ENCODE data around the gene S100Z.
"Not testable (repeated sequence)": the region's sequence is repeated elsewhere in the genome, so short reads cannot be mapped to it uniquely, and the experiment has no call there.

Gene S100Z

GRCh38 chr5:76849419-76850291 is at the start of gene S100Z:
Gene S100Z, plus strand, starts transcription at chr5:76850014. Its CDS starts 25,346 bp downstream, at chr5:76875360.
- DNase-seq, result peak; percentile 19

- DNase-seq, result no peak
Measured at GRCh38 chr5:76800579-76800978, 49.2 kb upstream of the S100Z start.

DNA sequence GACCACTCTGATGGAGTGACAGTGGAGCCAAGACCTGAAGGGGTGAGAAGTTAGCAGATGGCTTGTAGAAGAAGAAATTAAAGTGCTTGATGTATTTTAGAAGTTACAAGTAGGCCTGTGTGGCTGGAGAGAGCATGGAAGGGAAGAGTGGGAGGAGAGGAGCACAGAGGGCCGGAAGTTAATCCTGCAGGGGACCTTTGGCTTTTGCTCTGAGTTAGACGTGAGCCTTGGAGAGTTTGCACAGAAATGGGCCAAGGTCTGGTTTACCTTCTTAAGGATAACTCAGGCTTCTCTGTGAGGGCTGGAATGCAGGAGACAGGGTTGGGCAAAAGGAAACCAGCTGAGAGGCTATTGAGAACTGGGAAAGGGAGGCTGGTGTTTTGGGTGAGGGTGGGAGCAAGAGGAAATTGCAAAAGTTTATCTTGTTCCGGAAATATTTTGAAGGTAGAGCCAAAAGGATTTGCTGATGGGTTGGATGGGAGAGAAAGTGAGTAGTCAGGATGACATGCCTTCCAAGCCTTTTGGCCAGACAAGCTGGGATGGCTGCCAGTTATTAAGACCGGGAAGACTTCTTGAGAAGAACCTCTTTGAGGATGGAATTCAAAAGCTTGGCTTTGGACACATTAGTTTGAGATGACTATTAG is 48.5 kb upstream of the S100Z start:
- no peak for DNase-seq

GRCh38 chr5:76801803-76802195 is 48.0 kb upstream of the S100Z start:
- no peak for DNase-seq

DNA sequence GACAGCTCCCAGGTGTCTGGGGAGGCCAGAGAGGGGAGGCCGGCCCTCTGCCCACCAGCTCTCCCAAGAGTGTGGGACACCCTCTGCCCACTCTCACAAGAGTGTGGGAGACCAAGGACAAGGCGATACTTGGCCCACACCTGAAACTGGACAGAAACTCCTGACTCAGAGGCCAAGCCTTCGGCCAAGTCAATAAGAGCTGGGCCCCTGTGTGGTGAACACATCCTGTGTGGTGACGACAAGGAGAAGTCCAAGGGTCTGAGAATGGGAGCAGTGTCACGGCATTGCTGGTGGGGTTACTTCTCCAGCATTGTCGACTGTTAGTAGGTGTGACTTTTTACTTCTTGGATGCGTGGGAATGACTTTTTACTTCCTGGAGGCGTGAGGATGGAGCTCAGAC is 45.5 kb upstream of the S100Z start:
- no peak for DNase-seq

DNA sequence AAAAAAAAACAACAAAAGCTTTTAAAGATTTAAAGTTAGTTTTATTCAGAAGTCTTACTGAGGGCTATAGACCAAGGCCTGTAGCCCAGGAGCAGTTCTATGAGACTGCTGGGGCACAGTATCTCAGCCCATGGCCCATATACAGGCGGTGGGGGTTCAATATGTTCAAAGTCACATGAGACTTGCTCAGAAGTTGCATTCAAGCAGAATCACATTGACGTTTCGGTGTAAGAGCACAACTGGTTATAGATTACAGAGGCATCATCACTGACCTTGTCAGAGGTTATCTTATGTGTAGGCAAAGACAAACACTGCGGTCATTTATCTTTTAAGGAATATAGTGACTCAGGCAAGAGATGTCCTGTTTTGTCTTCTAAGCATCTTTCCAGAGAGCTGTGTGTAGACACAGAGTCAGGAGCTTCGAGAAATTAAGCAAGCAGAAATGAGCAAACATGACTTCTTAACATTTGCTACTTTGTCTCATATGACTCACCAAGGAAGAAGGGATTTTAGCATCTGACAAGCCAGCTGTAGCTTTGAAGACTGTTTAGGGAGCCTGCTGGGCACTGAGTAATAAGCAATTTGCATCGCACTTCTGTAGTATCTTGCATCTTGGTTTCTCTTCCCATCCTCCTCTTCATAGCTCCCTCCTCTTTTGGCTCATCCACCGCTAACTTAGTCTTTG is 43.9 kb upstream of the S100Z start:
- no peak for DNase-seq

GRCh38 chr5:76807296-76807695 is 42.5 kb upstream of the S100Z start:
- no peak for DNase-seq

GRCh38 chr5:76808141-76808691 is 41.6 kb upstream of the S100Z start:
- DNase-seq, result no peak

- no peak for DNase-seq
Measured at GRCh38 chr5:76809141-76809540, 40.7 kb upstream of the S100Z start.

- no peak for DNase-seq
Measured at GRCh38 chr5:76810236-76810635, 39.6 kb upstream of the S100Z start.

DNA sequence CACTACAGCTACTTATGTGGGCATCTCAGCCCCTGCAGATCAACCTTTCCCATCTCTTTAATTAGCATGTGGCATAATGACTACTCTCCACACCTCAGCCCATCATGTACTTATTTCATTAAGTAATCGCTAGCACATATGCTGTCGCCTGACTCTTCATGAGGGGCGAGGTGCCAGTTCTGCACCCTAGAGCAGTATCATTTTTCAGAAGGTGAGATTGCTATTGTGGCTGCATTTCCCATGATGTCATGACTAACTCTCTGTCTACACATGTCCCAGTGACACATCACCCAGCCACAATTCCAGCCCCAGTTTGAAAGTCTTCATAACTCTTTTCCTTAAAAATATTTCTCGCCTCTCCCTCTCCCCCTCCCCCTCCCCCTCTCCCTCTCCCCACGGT is 38.6 kb upstream of the S100Z start:
- DNase-seq, result no peak

GRCh38 chr5:76812209-76812608 is 37.6 kb upstream of the S100Z start:
- not testable (repeated sequence) for DNase-seq

DNA sequence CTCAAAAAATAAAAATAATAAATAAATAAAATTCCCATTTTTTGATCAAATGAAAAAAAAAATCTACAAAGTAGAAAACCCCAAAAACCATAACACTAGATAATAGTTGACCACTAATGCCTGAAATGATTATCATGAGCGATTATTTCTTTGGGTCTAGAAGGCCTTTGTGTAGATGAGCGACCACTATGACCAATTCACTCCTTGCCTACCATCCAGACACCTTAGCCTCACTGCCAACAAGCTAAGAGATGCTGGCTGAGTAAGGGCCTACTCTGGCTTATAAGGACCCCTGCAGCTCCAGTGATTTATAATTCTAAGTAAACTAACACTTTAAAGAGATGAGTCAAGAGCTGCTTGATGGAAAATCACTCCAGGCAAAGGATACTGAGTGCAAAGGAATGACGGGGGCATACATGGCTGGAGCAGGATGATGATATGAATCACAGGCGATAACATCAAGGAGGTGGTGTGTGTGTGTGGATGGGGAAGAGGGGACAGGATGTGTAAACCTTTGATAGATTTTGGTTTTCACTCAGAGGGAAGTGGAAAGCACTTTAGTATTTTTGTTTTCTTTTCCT is 35.7 kb upstream of the S100Z start:
- DNase-seq, result no peak

- DNase-seq, result no peak
Measured at GRCh38 chr5:76816110-76816831, 33.5 kb upstream of the S100Z start.

DNA sequence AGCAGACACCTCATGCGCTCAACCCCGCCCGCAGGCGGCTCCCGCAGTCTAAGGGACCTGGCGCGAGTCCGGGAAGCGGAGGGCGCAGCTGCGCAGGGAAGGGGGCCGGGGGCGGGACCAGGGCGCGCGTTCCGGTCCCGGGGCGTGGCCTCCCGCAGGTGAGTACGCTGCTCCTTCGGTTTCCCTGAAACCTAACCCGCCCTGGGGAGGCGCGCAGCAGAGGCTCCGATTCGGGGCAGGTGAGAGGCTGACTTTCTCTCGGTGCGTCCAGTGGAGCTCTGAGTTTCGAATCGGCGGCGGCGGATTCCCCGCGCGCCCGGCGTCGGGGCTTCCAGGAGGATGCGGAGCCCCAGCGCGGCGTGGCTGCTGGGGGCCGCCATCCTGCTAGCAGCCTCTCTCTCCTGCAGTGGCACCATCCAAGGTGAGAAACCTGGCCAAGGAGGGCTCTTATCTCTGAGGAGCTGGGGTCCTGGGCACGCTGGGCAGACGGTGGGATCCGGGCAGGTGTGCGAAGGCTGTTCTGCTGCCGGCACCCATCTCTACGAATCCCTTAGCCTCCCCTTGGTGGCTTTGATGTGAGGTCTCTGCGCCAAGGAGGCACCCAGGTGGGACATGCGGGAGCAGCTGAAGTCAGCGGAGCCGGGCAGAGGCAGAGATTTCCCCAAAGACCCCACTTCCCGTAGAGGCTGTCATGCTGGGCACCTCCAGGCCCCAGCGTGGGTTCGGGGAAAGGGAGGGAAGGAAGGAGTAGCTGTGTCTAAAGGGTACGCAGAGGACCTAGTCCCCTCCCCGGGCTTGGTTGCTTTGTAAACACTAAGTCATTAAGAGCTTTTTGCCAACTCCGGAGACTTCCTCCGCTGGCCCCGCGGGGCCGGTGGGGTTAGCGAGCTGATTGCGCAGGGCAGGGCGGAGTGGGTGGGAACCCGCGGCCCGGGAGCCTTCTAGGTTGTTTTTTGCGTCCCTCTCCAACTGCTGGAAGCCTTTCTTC is 30.7 kb upstream of the S100Z start, which contains the start of gene F2RL1:
Gene F2RL1, plus strand, starts transcription at position 187 of the 988 bp plus-strand sequence. Its CDS starts 153 bp downstream, at position 340.
- DNase-seq, result peak; percentile 60

GRCh38 chr5:76819851-76820525 is 29.8 kb upstream of the S100Z start:
- no peak for DNase-seq

GRCh38 chr5:76820526-76820890 is 29.3 kb upstream of the S100Z start:
- no peak for DNase-seq

GRCh38 chr5:76821136-76821535 is 28.7 kb upstream of the S100Z start:
- DNase-seq, result no peak

DNA sequence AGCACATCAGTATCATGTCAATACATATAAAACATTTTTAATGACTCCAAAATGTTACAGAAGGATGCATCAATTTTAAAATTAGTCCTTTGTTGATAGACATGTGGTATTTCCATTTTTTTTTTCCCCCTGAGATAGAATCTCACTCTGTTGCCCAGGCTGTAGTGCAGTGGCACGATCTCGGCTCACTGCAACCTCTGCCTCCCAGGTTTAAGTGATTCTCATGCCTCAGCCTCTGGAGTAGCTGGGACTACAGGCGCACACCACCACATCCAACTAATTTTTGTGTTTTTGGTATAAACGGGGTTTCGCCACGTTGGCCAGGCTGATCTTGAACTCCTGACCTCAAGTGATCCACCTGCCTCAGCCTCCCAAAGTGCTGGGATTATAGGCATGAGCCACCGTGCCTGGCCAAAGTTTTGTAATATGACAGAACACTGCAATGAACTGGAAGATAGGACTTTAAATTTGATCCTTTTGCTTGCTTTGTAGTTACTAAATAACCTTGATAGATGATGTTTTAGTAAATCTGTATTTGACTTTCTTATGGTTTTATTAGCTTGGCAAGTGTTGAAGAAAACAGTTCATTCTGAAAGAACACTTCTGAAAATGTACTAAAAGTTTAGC is 27.6 kb upstream of the S100Z start:
- not testable (repeated sequence) for DNase-seq

GRCh38 chr5:76826416-76826815 is 23.4 kb upstream of the S100Z start:
- DNase-seq, result not testable (repeated sequence)

Data from stimulated activated CD4-positive, alpha-beta T cell treated with anti-CD3 and anti-CD28 coated beads, Interleukin-12 subunit alpha, Interleukin-12 subunit beta, amount 100 ng/mL, for 4 hours (primary cell).